ENCODE results near the gene RBFA. TPM values are rescaled to one million over a fixed set of nuclear protein-coding genes. Genes with fewer than 3 reads are reported as not detected.

RBFA gene
- total and polyA plus RNA-seq, 2 donors (not counting 3 experiments of a cell fraction or from before 2014, with no cell fraction given): 27.4 to 34.8 TPM

DNA sequence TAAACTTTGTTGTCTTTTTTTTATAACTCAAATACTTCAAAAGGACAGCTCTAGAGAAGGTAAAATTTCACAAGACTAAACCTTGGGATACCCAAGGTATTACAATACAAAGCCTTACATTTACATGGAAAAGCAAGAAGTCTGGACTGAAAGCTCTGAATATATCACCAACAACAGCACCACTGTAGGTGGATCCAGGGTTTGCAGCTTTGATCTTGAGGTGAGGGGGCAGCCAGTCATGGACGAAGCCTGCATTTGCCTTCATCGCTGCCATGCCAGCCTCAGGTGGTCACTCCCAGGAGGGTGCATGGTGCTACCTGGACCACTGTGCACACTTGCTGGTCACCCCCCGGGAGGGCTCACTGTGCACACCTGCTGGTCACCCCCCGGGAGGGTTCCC, 36.6 kb downstream of the RBFA start:
- CTCF ChIA-PET: no interaction called here
- Histone ChIP-seq H3K9me3 (replicated peaks; ENCODE audit: control insufficient read depth, insufficient read depth, low read length) (no peaks in the 10 kb centered on the region), H3K79me2 (ENCODE audit: control insufficient read depth, insufficient read depth, low read length) (no peaks in the 10 kb centered on the region), H3K9ac (replicated peaks; ENCODE audit: extremely low read depth, insufficient read depth, low read length) (no peak overlapping the region), H3K4me2 (ENCODE audit: insufficient read depth, low read length) (no peak overlapping the region), H2AFZ (ENCODE audit: low read depth, low read length) (no peak overlapping the region), H4K20me1 (replicated peaks; ENCODE audit: control insufficient read depth, extremely low read depth, insufficient read depth, low read length) (no peaks in the 10 kb centered on the region), H3K4me3 (replicated peaks in 1 of 3; ENCODE audit: insufficient read depth in 1 of 3, low read depth in 1 of 3, low read length in 3 of 3) (no peak overlapping the region), H3K27me3 (ENCODE audit: control insufficient read depth in 2 of 2, insufficient read depth in 2 of 2, low read length in 2 of 2) (no peaks in the 10 kb centered on the region), H3K27ac (ENCODE audit: insufficient read depth, low read depth, low read length) (no peak overlapping the region), H3K9me1 (replicated peaks; ENCODE audit: control insufficient read depth, extremely low read depth, insufficient read depth, low read length) (no peaks in the 10 kb centered on the region), H3K4me1 (ENCODE audit: control insufficient read depth, extremely low read depth, insufficient read depth, low read length) (no peaks in the 10 kb centered on the region), H3K36me3 (ENCODE audit: control insufficient read depth in 2 of 2, extremely low read depth in 1 of 2, insufficient read depth in 2 of 2, low read length in 2 of 2) (no peaks in the 10 kb centered on the region)
- dilution Hi-C loops (cut with MboI; ENCODE audit: extremely low pct_ligation_motif_present, low sequenced_read_pairs) (no loop called here), intact Hi-C loops (cut with micrococcal nuclease) (no loop called here)
- no peak for TF ChIP-seq GATA2 (IDR thresholded peaks at IDR 0.05; ENCODE audit: insufficient read depth, insufficient read length, low read depth, low read length)
- TF ChIP-seq POLR2AphosphoS5 (IDR thresholded peaks at IDR 0.05; ENCODE audit: insufficient read depth, low read depth, low read length): no peak
- no peak for TF ChIP-seq FOS (IDR thresholded peaks at IDR 0.05; ENCODE audit: borderline replicate concordance, insufficient read depth, low read length)
- TF ChIP-seq, protein P1, sequence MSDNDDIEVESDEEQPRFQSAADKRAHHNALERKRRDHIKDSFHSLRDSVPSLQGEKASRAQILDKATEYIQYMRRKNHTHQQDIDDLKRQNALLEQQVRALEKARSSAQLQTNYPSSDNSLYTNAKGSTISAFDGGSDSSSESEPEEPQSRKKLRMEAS (IDR thresholded peaks at IDR 0.05; ENCODE audit: insufficient read depth, insufficient read length): no peak
- no peak for TF ChIP-seq JUN (IDR thresholded peaks at IDR 0.05; ENCODE audit: borderline replicate concordance, insufficient read depth, insufficient read length, low read depth)
- TF ChIP-seq EZH2 (IDR thresholded peaks at IDR 0.05; ENCODE audit: borderline replicate concordance, low read depth, low read length, severe bottlenecking): no peak
- no peak for TF ChIP-seq POLR2A (IDR thresholded peaks at IDR 0.05; ENCODE audit: low read depth, low read length)
- TF ChIP-seq, protein P2, sequence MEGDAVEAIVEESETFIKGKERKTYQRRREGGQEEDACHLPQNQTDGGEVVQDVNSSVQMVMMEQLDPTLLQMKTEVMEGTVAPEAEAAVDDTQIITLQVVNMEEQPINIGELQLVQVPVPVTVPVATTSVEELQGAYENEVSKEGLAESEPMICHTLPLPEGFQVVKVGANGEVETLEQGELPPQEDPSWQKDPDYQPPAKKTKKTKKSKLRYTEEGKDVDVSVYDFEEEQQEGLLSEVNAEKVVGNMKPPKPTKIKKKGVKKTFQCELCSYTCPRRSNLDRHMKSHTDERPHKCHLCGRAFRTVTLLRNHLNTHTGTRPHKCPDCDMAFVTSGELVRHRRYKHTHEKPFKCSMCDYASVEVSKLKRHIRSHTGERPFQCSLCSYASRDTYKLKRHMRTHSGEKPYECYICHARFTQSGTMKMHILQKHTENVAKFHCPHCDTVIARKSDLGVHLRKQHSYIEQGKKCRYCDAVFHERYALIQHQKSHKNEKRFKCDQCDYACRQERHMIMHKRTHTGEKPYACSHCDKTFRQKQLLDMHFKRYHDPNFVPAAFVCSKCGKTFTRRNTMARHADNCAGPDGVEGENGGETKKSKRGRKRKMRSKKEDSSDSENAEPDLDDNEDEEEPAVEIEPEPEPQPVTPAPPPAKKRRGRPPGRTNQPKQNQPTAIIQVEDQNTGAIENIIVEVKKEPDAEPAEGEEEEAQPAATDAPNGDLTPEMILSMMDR (IDR thresholded peaks at IDR 0.05; ENCODE audit: extremely low read depth in 1 of 2, insufficient read depth in 1 of 2, low read depth in 1 of 2, low read length in 2 of 2): no peak
- DNase-seq (ENCODE audit: low read depth, low spot score) (no peak), FAIRE-seq (no peak)
- no TSS peak for BruUV-seq (replicated peaks)
- POLR2A ChIA-PET: interaction anchor here (0.6 kb wide), 1 partner anchor 39 kb away, joined by 3 read pairs; no protein-coding TSS in a partner anchor
